ENCODE data around the gene ATXN3L.
"Not testable (repeated sequence)": the region's sequence is repeated elsewhere in the genome, so short reads cannot be mapped to it uniquely, and the experiment has no call there.

Gene ATXN3L

DNA sequence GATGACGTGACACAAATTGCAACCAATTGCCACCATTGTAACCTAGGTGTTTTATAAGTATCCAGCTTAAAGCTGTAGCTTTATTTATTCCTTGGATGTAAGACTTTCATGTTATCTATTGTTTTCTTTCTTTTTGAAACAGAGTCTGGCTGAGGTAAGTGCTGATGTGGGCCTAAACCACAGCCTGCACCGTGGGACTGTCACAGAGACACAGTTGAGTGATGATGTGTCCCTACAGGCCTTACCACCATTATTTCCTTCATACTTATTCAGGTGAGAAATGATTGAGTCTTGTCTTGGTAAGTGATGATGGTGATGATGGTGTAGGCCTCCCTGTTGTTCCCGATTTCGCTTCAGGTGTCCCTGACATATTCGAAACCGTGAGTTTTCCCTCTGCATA is 8.3 kb downstream of the ATXN3L start:
- no peak for DNase-seq (ENCODE audit: low read depth)
- no peak overlapping the region for H3K4me3 ChIP-seq (ENCODE audit: low read depth, low read length)

DNA sequence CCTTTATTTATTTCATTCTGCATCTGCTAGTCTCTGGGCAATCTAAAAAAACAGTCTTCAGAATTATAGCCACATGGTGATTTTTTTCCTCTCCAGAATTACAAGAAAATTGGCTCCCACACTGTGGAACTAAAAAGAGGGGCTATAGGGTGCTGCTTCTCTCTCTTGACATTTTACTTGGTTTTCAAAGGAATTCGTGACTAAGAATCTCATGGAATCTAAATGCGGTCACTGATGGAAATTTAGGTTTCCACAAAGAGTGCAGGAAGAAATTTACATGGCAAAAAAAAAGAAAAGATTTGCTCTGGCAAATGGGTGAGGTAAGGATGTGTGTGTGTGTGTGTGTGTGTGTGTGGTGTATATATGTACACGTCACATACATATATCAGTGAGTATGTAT is 10.2 kb downstream of the ATXN3L start:
- H3K4me3 ChIP-seq (ENCODE audit: low read depth, low read length): no peak overlapping the region
- DNase-seq (ENCODE audit: low read depth): no peak

DNA sequence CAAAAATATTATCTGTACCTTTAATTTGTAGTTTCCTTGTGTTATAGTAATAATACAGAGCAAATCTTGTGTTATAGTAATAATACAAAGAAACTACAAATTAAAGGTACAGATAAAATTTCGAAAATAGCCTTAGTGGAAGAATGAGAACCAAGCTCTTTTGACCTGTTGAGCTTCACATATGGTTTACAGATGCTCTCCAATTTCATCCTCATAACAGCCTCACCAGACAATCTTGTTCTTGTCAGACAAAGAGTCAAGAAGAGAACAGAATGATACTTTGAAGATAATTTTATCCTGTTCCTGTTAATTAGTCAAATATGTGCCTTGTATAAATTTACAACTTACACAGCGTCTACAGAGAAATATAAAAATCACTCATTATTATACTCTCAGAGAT is 12.8 kb downstream of the ATXN3L start:
- DNase-seq (ENCODE audit: low read depth): no peak
- H3K4me3 ChIP-seq (ENCODE audit: low read depth, low read length): no peak overlapping the region

DNA sequence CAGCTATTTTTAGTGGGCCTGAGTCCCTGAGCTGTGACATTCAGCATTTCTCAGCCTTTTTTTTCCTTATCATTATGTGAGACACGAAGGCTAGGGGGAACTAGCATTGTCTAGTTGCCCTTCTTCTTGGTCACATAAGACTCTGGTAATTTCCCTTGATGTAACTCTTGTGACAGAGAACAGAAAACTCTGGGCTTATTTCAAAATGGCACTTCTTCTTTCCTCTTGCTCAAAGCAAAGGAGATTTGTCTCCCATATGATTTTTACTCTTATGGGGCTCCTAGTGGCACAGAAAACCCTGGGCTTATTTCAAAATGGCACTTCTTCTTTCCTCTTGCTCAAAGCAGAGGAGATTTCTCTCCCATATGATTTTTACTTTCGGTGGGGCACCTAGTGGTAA is 14.7 kb downstream of the ATXN3L start:
- no peak overlapping the region for H3K4me3 ChIP-seq (ENCODE audit: low read depth, low read length)
- no peak for DNase-seq (ENCODE audit: low read depth)

DNA sequence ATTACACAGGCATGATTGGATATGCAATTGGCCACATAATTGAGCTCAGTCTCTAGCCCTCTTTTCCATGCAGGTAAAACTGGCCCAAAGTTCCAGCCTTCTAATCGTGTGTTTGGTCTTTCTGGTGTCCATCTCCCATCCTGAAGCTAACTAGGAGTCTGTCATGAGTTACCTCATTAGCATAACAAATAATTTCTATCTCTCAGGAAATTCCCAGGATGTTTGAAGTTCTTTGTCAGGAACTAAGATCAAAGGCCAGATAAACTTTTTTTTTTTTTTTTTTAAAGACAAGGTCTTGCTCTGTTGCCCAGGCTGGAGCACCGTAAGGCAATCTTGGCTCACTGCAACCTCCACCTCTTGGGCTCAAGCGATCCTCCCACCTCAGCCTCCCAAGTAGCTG is 15.8 kb downstream of the ATXN3L start:
- no peak for DNase-seq (ENCODE audit: low read depth)
- no peak overlapping the region for H3K4me3 ChIP-seq (ENCODE audit: low read depth, low read length)

DNA sequence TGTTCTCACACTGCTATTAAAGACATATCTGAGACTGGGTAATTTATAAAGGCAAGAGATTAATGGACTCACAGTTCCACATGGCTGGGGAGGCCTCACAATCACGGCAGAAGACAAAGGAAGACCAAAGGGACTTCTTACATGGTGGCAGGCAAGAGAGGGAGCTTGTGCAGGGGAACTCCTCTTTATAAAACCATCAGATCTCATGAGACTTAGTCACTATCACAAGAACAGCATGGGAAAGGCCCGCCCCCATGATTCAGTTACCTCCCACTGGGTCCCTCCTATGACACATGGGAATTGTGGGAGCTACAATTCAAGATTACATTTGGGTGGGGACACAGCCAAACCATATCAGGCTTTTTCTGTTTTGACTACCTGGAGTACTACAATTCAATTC is 16.6 kb downstream of the ATXN3L start:
- not testable (repeated sequence) for DNase-seq (ENCODE audit: low read depth)

DNA sequence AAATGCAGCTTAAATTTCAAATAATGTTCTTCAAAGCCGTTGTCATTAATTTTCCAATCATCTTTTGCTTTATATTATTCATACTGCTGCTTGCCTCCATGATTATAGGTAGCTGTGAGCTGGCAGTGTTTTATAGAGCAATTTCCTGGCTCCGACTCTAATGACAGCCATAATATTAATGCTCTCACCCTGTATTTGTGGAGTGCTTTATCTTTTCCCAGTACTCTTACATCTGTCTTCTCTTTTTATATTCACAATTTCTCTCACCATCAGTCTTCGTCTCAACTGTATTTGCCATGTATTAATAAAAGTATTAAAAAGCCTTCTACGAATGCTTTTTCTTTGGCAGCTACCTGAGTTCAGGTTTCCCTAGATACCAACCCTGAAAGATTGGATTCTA is 21.0 kb downstream of the ATXN3L start:
- H3K4me3 ChIP-seq (ENCODE audit: low read depth, low read length): no peak overlapping the region
- DNase-seq (ENCODE audit: low read depth): no peak

More for the DNA sequence above, 16.6 kb downstream of the ATXN3L start:
- not testable (repeated sequence) for H3K4me3 ChIP-seq (ENCODE audit: low read depth, low read length)

DNA sequence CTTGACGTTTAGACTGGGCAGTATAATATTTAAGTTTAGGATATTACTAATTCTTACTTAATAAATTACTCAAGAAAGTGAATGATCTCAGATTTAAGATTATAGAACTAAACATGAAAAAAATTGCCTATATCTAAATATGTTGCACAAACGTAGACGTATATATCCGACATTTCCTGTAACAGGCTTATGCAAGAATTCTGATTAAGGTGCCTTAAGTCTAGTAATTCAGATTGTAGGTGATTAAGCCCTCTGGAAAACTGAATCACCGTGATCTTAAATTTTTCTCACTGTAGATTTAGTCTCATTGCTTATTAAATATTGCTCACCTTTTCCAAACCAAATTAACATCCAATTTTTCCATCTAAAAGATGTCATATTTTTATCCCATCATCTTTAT is 24.0 kb downstream of the ATXN3L start:
- DNase-seq (ENCODE audit: low read depth): no peak
- no peak overlapping the region for H3K4me3 ChIP-seq (ENCODE audit: low read depth, low read length)

DNA sequence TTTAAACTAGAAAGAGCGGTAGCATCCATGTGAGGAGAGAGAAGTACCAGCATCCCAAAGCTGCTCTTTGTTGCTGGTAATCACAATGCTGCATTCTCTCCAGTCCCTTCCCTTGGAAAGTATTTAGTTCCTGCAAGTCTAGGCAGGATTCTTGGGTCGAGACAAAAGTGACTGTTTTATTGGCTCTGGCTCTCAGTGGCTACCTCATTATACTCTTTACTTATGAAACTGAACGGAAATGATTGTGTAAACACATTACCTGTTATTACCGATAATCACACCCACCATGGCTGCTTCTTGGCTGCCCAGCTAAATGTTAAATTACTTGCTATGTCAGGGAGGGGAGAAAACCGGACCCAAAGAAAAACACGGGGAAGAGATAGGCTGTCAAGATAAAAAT is 26.2 kb downstream of the ATXN3L start:
- no peak for DNase-seq (ENCODE audit: low read depth)
- no peak overlapping the region for H3K4me3 ChIP-seq (ENCODE audit: low read depth, low read length)

DNA sequence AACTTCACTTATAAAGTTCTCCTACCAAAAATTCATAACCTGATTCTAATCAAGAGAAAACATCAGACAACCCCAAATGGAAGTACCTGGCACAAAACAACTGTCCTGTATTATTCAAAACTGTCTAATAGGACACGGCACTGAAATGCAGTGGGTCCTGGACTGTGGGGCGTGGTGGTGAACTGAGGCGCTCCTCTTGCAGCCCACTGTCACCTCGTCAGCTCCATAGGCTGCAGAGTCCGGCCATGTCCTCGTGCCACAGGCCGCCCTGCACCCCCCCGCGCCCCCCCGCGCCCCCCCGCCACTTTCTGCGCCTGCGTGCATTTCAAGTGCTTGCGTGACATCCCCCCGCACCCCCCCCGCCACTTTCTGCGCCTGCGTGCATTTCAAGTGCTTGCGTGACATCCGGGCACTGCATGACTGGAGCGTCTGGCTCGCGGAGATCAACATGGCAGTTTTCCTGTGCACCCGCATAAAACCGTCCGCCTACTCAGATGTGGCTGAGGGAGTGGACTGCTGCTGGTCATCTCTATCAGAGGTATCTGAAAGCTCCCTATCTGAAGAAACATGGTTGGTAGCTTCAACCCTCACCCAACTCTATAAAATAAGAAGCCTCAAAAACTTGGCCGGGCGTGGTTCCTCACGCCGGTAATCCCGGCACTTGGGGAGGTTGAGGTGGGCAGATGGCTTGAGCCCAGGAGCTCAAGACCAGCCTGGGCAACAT is 28.8 kb downstream of the ATXN3L start:
- DNase-seq (ENCODE audit: low read depth): no peak
- H3K4me3 ChIP-seq (ENCODE audit: low read depth, low read length): no peak overlapping the region

DNA sequence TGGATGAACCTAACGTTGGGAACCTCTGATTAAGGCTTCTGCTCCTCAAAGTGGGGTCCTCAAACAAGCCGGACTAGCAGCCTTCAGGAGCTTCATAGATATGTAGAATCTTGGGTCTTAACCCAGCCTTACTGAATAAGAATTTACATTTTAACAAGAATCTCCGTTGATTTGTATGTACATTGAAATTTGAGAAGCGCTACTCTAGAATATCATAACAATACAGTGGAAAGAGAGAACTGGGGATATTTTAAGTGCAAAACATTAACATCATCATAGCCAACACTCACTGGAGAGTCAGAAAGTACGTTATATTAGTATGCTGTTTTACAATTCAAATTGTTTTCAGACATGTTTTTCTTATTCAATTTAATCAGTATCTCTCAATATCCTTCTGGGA is 31.2 kb downstream of the ATXN3L start:
- H3K4me3 ChIP-seq (ENCODE audit: low read depth, low read length): no peak overlapping the region
- no peak for DNase-seq (ENCODE audit: low read depth)

DNA sequence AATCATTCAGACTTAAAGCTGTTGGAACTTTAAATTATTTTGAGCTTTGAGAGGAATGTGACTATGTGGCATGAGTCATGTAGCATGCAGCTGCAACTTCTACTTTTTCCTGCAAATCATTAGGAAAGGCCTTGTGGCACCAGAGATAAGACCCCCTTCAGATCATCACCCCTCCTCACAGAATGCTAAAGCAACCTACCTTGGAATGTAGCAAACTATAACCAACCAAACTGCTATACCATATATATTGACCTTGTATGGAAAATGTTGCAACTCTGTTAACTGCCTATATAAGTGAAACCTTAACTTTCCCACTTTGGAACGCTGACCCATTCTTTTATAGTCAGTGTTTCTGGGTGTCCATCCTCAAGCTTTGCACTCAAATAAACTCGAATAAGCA is 32.0 kb downstream of the ATXN3L start:
- H3K4me3 ChIP-seq (ENCODE audit: low read depth, low read length): no peak overlapping the region
- DNase-seq (ENCODE audit: low read depth): no peak

DNA sequence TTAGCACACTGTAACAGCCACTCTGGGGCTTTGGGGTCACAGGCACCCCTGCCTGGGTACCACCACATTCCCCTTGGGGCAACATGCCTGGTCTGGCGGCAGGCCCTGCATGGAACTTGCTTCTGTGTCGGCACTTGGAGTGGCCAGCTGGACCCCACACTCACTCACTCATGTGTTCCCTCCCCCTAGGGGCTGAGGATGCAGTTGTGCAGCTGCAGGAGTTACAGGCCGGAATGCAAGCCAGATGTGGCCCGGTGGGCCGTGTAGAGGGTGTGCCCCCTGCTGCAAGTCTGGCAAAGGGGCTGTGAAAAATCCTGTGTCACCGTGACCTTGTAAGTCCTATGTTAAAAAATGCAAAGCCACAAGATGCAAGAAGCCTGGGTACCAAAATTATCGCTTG is 34.2 kb downstream of the ATXN3L start:
- DNase-seq (ENCODE audit: low read depth): no peak
- no peak overlapping the region for H3K4me3 ChIP-seq (ENCODE audit: low read depth, low read length)

DNA sequence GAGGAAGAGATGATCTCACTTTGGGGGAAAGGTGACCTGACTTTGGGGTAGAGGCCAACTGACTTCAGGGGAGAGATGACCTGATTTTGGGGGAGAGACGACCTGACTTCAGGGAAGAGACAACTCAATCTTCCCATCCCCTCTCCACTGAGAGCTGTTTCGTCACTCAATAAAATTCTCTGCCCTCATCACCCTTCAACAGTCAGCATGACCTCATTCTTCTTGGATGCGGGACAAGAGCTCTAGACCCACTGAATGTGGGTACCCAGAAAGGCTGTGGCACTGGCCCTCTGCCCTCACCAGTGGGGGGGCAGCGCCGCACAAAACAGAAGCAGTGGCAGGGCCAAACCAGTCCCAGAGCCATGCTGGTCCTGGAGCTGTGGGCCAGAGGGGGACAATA is 34.6 kb downstream of the ATXN3L start:
- no peak for DNase-seq (ENCODE audit: low read depth)
- no peak overlapping the region for H3K4me3 ChIP-seq (ENCODE audit: low read depth, low read length)

DNA sequence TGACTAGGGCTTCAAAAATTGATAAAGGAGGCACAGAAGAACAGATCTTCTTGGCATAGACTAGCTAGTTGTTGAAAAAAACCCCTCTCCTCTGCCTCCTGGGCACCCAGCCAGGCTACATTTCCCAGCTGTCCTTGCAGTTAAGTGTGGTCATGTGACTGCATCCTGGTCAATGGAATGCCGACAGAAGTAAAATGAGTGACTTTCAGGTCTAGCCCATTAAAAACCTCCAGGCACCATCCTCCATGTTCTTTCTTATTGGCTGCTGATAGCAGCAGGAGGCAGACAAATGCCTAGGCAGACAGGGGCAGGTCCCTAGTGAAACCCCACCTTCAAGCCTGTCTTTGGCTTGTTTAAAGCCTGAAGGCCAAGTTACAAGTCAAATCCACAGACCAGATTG is 35.3 kb downstream of the ATXN3L start:
- DNase-seq (ENCODE audit: low read depth): no peak

DNA sequence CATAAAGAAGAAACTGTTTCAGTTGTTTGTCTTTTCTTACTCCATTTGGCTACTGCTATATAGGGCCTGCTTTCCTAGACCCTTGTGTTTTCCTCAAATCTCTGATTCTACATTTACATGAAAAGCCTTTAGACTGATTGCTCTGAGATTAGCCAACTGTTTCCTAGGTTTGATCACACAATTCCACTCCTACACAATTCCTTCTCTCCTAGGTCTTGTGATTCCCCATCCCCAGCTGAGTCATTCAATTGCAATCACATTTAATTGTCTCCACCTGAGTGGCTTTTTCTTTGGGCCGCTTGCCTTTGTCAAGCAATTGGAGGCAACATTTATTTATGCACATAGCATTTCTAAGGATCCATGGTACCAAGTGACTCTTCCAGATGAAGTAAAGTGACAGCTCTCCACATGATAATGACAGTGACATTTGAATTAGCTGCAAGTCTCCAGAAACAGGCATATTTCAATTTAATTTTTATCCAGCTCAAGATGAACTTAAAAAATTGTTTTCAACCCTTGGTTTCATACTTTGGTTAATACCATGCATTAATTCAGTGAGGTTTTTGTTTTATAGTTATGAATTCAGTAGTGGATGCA is 35.8 kb downstream of the ATXN3L start:
- DNase-seq (ENCODE audit: low read depth): peak; percentile 47
- H3K4me3 ChIP-seq (ENCODE audit: low read depth, low read length): no peak overlapping the region

More for the DNA sequence above, 35.3 kb downstream of the ATXN3L start:
- no peak overlapping the region for H3K4me3 ChIP-seq (ENCODE audit: low read depth, low read length)

DNA sequence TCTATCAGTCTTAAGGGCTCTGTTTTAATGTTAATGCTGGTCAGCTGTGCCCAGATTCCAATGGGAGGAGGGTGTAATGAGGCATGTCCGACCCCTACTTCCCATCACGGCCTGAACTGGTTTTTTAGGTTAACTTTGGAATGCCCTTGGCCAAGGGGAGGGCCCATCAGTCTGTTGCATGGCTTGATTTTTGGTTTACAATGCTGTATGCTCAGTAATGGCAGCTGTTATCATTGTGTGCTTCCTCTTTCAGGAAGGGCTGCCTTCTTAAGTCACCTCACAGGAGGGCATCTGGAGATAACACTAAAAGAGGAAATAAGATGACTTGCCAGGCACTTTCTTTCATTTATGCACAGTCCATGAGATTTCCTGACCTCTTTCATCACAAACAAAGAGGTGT is 36.3 kb downstream of the ATXN3L start:
- H3K4me3 ChIP-seq (ENCODE audit: low read depth, low read length): no peak overlapping the region
- no peak for DNase-seq (ENCODE audit: low read depth)

DNA sequence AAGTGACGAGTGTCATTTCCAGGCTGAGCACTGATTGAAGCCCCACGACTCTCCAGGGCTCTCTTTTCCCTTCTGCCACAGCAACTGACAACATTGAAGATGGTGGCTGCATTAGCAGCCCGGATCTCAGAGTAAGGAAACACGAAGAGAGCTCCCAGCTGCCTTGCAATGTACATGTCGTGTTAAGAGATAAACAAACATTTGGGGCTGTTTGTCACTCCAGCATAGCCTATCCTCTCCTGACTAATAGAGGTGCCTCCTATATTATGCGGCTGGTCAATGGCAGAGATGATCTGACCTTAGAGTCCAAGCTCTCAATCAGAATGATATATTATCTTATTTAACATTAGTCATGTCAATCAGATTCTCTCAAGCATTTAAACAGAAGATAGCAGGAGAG is 38.6 kb downstream of the ATXN3L start:
- H3K4me3 ChIP-seq (ENCODE audit: low read depth, low read length): no peak overlapping the region
- DNase-seq (ENCODE audit: low read depth): no peak

DNA sequence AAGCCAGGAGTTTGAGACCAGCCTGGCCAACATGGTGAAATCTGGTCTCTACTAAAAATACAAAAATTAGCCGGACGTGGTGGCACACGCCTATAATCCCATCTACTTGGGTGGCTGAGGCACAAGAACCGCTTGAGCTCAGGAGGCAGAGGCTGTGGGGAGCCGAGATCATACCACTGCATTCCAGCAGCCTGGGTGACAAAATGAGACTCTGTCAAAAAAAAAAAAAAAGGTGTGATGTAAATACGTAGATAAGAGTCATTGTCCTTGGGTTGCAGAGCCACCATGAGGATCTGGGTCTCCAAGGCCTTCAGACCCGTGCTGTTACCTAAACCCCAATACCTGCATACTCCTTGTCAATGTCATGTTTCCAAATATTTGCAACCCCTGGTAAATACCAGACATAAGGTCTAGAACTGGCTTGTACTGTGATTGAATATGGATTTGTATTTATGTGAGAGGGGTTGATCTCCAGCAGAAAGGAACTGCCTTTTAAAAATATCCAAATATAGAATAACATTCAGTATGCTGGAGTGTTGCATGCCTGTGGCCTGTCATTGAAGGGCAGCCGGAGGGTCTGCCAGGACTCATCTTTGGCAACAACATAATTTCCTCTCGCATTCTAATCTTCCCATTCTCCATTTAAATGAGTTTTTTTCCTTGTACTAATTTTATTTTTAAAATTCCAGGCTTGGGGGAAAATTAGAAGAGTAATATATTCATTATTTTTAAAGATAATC is 40.4 kb downstream of the ATXN3L start:
- DNase-seq (ENCODE audit: low read depth): no peak

DNA sequence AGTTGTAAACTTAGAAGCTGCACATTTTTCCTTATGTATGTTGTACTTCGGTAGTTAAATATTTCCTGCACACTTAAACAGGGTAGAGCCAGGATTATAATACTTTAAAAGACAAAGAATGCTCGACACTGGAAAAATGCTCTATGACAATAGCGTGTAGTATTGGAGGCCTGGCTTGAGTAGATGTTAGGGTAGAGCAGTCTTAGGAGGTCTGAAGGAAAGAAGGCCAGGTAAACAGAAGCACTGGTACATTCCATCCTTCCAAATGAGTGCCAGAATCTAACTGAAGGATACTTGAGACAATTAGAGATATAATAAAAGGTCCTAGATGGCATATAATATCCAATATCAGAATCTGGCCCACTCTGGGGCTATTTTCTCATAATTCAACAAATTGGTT is 42.3 kb downstream of the ATXN3L start:
- no peak for DNase-seq (ENCODE audit: low read depth)
- H3K4me3 ChIP-seq (ENCODE audit: low read depth, low read length): no peak overlapping the region

More for the DNA sequence above, 40.4 kb downstream of the ATXN3L start:
- no peak overlapping the region for H3K4me3 ChIP-seq (ENCODE audit: low read depth, low read length)

DNA sequence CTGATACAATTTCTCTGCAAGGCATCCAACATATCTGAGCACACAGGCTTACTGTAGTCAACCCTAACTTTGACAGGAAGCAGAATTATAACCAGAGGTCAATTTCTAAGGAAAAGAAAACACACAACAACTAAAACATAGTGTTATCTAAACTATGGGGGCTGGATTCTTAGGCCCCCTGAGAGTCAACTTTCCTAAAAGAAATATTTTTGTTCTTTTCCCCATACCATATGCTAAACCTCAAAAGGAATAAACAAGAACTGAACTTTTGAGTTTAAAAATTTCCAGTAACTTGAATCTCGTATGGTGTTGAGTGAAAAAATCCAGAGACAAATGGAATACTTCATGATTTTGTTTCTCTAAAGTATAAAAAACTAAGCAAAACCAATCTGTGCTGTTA is 42.9 kb downstream of the ATXN3L start:
- no peak overlapping the region for H3K4me3 ChIP-seq (ENCODE audit: low read depth, low read length)
- no peak for DNase-seq (ENCODE audit: low read depth)
